Breast epithelium (tissue), 3 donors: Measurements from ENCODE around the gene MAML3.

Experiments
- CTCF ChIP-seq, 3 donors: fragments of 450-650 bp; IDR thresholded peaks; one replicate each; pipeline ENCODE4 v1.5.1; 2016 to 2017; ENCODE audit warnings: antibody characterized with exemption in 3 of 3, mild to moderate bottlenecking in 3 of 3, moderate library complexity in 3 of 3
- POLR2A ChIP-seq: fragments of 450-650 bp; IDR thresholded peaks from one replicate; pipeline ENCODE4 v1.6.1; 2016; ENCODE audit warnings: antibody characterized with exemption, mild to moderate bottlenecking, moderate library complexity
- POLR2AphosphoS5 ChIP-seq, 3 donors: sonication (generic); formaldehyde crosslinking; IDR thresholded peaks; one replicate each; pipeline ENCODE4 v1.6.1; 2017; ENCODE audit warnings: antibody characterized with exemption in 3 of 3

- TF ChIP-seq CTCF (IDR thresholded peaks at IDR 0.05) (no peak), POLR2A (no peak), POLR2AphosphoS5 (IDR thresholded peaks at IDR 0.05) (no peak)
Measured at GRCh38 chr4:139684351-139684750, 469.6 kb downstream of the MAML3 start.
